GM21390 (cell line): Measurements from ENCODE around the gene ADCY9.

Experiments used
- ATAC-seq: cut with Tn5 transposase; IDR thresholded peaks from one replicate; pipeline ENCODE4 v1.9.1; 2021; ENCODE audit not compliant: unreplicated experiment

Gene ADCY9

GRCh38 chr16:4008116-4008515 lies 108.1 kb downstream of the ADCY9 start:
- ATAC-seq, result no peak

GRCh38 chr16:4006397-4006999 lies 109.7 kb downstream of the ADCY9 start:
- ATAC-seq, result no peak

GRCh38 chr16:4005731-4006130 lies 110.5 kb downstream of the ADCY9 start:
- ATAC-seq, result no peak

GRCh38 chr16:4005281-4005680 lies 111.0 kb downstream of the ADCY9 start:
- no peak for ATAC-seq

- no peak for ATAC-seq
Observed at GRCh38 chr16:4004206-4004605, 112.0 kb downstream of the ADCY9 start.

- ATAC-seq, result no peak
Observed at GRCh38 chr16:4003576-4003975, 112.7 kb downstream of the ADCY9 start.

GRCh38 chr16:4003166-4003565 lies 113.1 kb downstream of the ADCY9 start:
- ATAC-seq, result no peak

- no peak for ATAC-seq
Observed at GRCh38 chr16:4002121-4002520, 114.1 kb downstream of the ADCY9 start.

- ATAC-seq, result no peak
Observed at GRCh38 chr16:3999479-4000325, 116.5 kb downstream of the ADCY9 start.

- no peak for ATAC-seq
Observed at GRCh38 chr16:3998793-3999478, 117.3 kb downstream of the ADCY9 start.

GRCh38 chr16:3997231-3997841 lies 118.9 kb downstream of the ADCY9 start:
- no peak for ATAC-seq

GRCh38 chr16:3995001-3995400 lies 121.2 kb downstream of the ADCY9 start:
- no peak for ATAC-seq

GRCh38 chr16:3993052-3993785 lies 123.0 kb downstream of the ADCY9 start:
- ATAC-seq, result no peak

- no peak for ATAC-seq
Observed at GRCh38 chr16:3992297-3993051, 123.8 kb downstream of the ADCY9 start.

GRCh38 chr16:3988824-3989223 lies 127.4 kb downstream of the ADCY9 start:
- no peak for ATAC-seq

GRCh38 chr16:3988011-3988410 lies 128.2 kb downstream of the ADCY9 start:
- no peak for ATAC-seq

GRCh38 chr16:3987231-3987630 lies 129.0 kb downstream of the ADCY9 start:
- ATAC-seq, result no peak

GRCh38 chr16:3986235-3986544 lies 130.1 kb downstream of the ADCY9 start:
- ATAC-seq, result no peak

GRCh38 chr16:3984111-3985060 lies 131.9 kb downstream of the ADCY9 start:
- no peak for ATAC-seq
